Measurements from ENCODE around the gene GMNN.
"Not testable (repeated sequence)": the region's sequence is repeated elsewhere in the genome, so short reads cannot be mapped to it uniquely, and the experiment has no call there.

The GMNN gene

GRCh38 chr6:24763578-24763977 lies 11.2 kb upstream of the GMNN start:
- no peak for DNase-seq

- not testable (repeated sequence) for DNase-seq
These were observed 9.6 kb upstream of the GMNN start for GRCh38 chr6:24764833-24765828.

- not testable (repeated sequence) for DNase-seq
These were observed 8.8 kb upstream of the GMNN start for GRCh38 chr6:24765968-24766367.

GRCh38 chr6:24766680-24767462 lies 7.9 kb upstream of the GMNN start:
- DNase-seq, result peak; percentile 32

- no peak for DNase-seq
These were observed 6.4 kb upstream of the GMNN start for GRCh38 chr6:24768361-24768760.

- DNase-seq, result no peak
These were observed 852 bp downstream of the GMNN start for GRCh38 chr6:24775520-24776058.

GRCh38 chr6:24777227-24777626 lies 2.5 kb downstream of the GMNN start:
- no peak for DNase-seq

GRCh38 chr6:24778121-24778520 lies 3.4 kb downstream of the GMNN start:
- no peak for DNase-seq

GRCh38 chr6:24778878-24779277 lies 4.1 kb downstream of the GMNN start:
- no peak for DNase-seq

- no peak for DNase-seq
These were observed 4.8 kb downstream of the GMNN start for GRCh38 chr6:24779416-24780016.

GRCh38 chr6:24780206-24780605 lies 5.5 kb downstream of the GMNN start:
- no peak for DNase-seq

GRCh38 chr6:24788031-24788665 lies 13.4 kb downstream of the GMNN start:
- no peak for DNase-seq

- DNase-seq, result no peak
These were observed 20.4 kb downstream of the GMNN start for GRCh38 chr6:24795106-24795505.

GRCh38 chr6:24796616-24797290 lies 22.0 kb downstream of the GMNN start:
- no peak for DNase-seq

GRCh38 chr6:24797596-24798216 lies 23.0 kb downstream of the GMNN start:
- DNase-seq, result no peak

GRCh38 chr6:24798740-24799540 lies 24.2 kb downstream of the GMNN start, which contains the start of gene ARMH2:
Gene ARMH2 (minus strand): TSS chr6:24798917. CDS start chr6:24798857, 60 bp downstream.
- DNase-seq, result no peak

GRCh38 chr6:24799541-24799915 lies 24.8 kb downstream of the GMNN start:
- DNase-seq, result no peak

- no peak for DNase-seq
These were observed 27.7 kb downstream of the GMNN start for GRCh38 chr6:24802271-24803059.

- no peak for DNase-seq
These were observed 32.8 kb downstream of the GMNN start for GRCh38 chr6:24807584-24807983.

GRCh38 chr6:24809728-24810127 lies 35.0 kb downstream of the GMNN start:
- DNase-seq, result no peak
